Raji (cell line): Measurements from ENCODE around the gene CLEC16A.

Experiments
- POLR2A ChIP-seq: IDR thresholded peaks from 2 replicates; pipeline ENCODE4 v1.6.1; 2011; ENCODE audit warnings: low read depth, low read length, control low read depth; ENCODE audit not compliant: insufficient read depth

CLEC16A gene

DNA sequence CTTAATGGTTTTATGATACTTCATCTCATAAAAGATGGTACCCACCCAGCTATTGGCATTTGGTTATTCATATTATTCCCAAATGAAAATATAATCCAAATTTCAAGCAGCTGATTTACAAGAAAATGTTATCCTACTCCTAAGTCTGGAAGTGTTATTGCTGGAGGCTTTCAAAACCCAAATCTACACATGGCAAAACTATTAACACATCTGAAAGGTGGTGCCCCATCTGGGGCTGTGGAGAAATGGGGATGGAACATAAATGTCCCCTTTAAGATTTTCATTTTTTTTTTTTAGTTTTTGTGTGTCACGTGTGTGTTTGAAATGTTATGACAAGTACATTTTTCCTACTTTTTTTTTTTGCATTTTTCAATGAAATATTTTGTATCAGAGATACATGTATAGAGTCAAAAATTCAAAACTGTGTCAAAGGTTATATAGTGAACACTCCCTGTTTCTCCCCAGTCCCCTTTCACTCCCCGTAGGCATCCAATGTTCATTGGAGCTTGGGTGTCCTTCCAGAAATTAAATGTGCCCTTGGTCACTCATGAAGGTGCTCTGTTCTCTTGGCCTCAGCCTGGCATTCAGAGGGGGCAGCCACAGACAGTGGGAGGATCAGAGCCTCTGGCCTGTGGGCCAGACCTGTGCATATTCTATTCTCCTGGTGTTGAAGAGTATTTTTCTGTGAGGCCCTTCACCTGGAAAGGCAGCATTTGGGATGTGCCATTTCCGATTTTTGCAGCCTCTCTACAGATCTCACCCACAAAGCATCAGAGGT lies 79.1 kb downstream of the CLEC16A start:
- no peak for TF ChIP-seq POLR2A

DNA sequence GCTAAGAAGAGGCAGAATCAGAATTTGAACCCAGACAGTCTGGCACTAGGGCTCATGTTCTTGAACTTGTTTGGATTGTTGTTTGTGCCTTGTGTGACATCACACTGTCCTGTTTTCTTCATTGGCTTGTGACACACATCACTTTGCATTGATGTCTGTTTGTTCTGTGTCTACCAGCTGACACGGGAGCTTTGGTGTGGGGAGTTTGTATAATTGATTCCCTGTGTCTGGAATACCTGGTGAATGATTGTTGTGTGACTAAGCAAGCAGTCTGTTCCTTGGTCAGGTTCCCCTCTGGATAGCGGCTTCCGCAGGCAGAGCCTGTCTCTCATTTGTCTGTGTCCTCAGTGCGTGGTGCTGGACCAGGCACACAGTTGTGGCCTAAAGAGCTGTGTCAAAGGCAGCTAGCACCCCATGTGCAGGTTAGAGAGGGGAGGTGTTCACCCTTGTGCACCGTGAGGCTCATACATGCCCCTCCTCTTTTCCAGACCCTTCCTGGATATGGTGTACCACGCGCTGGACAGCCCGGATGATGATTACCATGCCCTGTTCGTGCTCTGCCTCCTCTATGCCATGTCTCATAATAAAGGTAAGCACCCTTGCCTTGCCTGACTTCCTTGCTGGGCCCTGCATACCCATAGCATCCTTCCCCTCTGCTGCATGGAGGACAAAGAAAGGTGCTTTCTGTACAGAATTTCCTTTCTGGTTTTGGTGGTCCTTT lies 80.1 kb downstream of the CLEC16A start:
- no peak for TF ChIP-seq POLR2A

DNA sequence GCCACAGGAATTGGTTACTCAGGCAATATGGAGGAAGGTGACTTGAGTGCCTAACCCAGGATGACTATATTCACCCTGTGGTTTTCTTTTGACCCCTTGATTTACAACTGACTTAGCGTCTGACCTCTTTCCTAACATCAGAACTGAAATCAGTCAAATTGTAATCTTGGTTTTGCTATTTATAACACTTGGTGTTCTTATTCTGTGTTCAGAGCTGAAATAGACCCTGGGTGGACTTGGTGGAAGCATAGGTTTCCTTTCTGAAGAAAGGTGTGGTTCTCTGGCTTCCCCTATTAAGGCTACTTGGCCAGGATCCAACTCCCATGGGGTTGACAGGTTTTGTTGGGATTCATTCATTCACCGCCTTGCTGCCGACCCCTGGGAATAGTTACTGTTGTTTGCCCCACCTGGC lies 80.8 kb downstream of the CLEC16A start:
- no peak for TF ChIP-seq POLR2A

DNA sequence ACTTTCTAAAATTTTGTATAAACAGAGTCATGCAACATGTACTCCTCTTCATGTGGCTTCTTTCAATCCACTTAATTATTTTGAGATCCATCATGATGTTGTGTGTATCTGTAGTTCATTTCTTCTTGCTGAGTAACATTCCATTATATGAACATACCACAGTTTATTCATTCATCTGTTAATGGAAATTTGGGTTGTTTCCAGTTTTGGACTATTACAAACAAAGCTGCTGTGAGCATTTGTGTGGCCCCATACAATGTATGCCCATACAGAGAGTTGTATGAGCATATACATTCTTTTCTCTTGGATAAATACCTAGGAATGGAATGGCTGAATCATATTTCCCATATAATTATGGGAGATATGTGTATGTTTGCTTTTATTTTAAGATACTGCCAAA lies 85.6 kb downstream of the CLEC16A start:
- TF ChIP-seq POLR2A: no peak

DNA sequence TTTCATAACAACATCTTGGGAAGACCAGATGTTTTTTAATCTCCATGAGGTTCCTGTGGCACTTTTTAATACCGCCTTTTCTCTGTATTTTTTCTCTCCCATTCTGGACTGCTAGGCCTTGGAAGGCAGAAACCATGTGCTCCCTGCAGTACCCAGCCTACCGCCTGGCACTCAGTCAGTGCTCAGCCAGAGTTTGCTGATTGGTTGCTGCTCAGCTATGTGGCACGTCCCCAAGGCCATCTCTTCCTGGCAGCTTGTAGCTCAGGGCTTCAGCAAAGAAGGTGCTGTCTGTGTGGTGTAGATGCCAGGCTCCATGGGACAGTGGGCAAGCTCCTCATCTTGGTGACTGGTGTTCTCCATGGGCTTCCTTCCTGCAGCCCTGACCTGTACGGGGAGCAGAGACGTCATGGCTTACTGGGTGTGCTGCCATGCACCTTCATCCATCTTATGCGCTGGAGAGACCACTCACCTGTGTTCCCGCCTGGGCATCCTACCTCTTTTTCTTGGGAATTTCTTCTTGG lies 86.7 kb downstream of the CLEC16A start:
- TF ChIP-seq POLR2A: no peak

DNA sequence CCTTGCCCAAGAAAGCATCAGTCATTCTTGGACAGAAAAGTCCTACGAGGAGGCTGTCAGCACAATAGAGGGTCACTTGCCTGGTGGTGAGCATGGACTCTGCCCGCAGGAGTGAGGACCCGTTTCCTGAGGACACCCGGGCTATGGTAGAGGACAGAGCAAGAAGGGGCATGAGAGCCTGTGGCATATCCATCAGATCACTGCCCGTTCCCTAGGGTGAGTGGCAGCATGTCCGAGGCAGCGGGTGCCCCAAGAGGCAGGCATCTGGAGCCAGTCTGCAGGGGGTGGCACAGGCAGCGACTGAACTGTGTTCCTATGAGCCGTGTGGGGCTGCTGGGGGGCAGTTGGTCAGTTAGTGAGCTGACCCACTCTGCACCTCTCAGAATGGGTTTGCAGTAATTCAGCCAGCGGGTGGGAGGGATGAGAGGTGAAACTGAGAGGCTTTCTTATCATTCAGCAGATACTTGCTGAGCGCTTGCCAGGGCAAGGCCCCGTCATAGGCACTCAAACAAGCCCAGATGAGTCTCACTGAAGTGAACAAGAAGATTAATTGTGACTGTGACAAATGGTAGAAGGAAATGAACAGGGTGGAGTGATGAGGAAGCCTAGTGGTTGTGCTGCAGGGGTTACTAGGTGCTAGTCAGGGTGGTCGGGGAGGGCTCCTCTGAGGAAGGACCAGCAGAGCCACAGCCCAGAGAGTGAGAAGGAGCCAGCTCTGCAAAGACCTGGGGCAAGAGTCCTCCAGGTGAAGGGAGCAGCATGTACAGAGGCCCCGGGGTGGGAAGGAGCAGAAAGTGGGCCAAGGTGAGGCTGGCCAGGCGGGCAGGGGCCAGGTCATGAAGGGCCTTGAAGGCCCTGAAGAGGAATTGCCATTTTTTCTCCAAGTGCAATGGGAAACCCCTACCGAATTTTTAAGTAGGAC lies 87.9 kb downstream of the CLEC16A start:
- no peak for TF ChIP-seq POLR2A

DNA sequence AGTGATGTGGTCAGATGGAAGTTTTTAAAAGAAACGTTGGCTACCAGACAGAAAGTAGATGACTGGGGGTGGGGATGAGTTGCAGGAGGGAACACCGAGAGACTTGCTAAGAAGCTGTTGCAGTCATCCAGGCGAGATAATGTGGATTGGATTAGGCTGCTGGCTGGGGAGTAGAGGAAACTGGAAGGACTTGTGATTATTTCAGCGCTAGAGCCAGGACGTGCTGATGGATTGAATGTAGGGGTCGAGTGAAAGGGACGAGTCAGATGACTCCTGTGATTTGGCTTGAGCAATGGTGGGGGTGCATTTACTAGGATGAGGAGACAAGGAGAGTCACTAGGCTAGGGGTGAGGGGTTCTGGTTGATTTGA lies 88.5 kb downstream of the CLEC16A start:
- no peak for TF ChIP-seq POLR2A

DNA sequence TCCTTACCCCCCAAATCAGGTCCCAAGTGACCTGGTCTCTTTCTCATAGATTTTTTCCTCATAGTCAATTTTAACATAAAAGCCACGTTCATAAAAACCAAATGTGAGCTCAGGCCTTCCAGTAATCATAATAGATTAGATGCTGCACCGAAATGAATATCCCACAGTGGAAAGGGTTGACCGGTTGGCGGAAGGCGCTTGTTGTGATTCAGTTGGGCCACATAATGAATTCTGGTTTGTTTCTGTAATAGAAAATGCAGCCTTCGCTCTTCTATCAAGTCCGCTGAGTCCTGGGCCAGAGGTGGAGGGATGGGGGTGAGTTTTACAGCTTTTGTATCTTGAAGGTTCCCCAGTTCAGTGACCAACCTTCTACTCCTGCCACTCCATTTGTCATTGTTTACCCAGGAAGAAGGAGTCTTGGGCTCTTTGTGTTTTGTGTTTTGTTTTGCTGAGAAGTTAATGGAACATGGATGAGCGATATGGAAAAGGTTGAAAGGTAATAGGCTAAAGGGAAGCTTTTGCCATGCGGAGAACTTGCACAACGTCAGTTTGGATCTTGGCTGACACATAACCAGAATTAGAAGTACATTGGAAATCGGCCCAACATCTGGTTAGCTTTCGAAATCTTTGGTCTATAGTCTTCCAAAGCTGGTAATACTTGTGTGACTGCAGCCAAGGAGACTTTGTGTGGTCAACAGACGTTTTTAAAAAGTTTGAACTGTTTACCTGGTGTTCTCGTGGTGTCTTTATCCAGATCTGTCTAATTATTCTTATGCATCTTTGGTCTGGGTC lies 89.5 kb downstream of the CLEC16A start:
- TF ChIP-seq POLR2A: no peak

DNA sequence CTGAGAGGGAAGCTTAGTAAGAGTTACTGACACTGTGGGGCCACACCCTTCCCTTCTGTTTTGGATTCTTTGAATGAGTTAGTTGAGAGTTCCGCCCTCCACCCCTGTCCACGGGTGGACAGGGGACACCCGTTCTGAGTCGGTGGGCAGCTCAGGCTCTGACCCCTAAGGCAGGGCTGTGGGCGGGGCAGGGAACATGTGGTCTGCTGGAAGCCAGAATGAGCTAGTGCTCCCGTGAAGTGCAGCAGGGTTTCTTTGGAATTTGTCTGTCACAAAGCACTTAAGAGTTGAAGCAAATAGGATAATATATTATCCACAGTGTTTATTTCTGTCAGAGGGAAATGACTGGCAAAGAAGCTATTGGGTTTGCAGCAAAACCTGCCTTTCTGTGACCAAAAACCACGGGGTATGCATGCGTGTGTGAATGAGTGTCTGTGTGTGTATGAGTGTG lies 90.1 kb downstream of the CLEC16A start:
- no peak for TF ChIP-seq POLR2A

DNA sequence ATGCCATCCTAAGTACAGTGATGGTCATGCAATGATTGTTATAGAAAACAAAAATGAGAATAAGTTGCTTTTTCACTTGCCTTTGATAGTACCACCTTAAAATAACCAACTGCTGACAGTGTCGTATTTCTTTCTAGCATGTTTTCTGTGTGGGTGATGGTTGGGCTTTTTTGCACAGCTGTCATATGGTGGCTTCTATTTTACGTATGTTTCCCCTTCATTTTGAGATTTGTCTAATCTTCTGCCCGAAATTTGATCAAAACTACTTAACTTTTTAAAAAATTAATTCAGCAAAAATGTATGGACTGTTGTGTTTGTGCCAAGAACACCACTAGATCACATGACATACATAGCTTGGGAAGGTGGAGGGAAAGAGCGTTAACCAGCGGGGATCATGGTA lies 90.7 kb downstream of the CLEC16A start:
- TF ChIP-seq POLR2A: no peak

DNA sequence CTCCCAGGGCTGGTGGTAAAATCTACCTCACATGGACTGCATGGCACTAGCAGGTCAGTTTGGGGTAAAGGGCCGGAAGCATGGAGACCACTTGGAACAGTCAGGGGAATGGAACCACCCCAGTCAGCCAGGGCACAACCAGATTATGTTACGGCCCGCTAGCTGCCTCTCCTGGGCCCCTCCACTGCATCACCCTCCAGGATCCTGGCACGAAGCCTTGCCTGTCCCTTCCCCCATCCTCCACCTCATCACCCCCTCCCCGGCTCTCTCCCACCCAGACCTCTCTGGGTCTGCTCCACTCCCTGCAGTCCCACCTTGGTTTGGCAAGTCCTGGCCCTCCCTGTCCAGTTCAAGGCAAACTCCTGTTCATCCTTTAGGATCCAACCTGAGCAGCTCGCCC lies 91.7 kb downstream of the CLEC16A start:
- no peak for TF ChIP-seq POLR2A

DNA sequence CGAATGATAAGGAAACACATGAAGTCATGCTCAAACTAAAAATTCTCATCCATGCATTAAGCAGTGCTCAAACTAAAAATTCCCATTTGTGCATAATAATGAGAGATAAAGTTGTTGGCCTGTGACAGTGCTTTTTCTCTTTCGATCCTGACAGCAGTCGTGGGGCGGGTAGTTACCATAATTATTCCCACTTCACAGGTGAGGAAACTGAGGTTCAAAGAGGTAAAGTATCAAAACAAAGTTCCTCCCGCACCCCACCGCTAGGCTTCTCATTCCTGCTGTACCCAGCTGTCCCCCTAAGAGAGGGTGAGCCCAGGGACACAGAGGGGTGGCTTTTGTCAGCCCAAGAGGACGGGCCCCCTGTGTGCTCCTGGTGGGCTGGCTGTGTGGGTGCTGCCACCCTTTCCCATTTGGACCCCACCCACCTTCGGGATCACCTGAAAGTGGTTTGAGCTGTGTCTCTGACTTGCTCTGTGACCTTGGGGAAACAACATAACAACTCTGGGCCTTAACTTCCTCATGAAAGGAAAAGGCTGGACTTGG lies 92.6 kb downstream of the CLEC16A start:
- no peak for TF ChIP-seq POLR2A

DNA sequence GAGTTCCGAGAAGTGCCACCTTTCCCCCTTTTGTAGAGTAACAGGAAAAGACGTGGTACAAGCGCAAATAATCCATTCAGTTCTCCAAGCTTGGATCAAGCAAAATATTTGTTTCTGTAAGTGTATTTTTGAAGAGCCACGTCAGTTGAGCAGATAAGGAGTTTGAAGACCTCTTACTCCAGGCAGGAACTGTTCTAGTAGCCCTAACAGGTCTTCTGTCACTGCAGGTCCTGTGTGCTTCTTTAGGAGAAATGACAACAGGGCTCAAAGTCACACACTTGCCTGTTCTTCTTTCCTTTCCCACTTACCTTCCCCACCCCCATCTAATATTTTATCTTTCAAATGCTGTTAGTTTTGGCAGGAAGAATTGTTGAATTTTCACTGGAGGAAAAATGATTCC lies 93.9 kb downstream of the CLEC16A start:
- TF ChIP-seq POLR2A: no peak

DNA sequence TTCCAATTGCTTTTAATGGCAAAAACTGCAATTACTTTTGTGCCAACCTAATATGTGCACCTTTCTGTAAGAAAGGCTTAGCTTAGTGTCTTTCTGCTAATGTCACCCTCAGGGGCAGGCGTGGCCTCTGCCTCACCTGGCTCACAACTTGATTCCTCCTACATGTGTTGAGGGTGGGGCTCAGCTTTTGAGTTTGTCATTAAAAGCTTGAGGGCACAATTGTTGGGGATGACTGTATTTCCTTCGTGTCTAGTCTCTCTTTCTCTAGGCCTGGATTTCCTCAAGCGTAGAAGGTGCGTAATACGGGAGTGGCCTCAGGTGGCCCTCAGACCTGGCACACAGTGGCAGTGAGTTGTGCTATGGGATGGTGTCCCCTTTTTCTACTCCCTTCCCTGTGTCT lies 94.4 kb downstream of the CLEC16A start:
- no peak for TF ChIP-seq POLR2A
